Activated B cell treated with CpG ODN at 0.5 μM for 24 hours (primary cell): ENCODE measurements around the gene MAGEA8. TPM values are rescaled to one million over a fixed set of nuclear protein-coding genes. Genes with fewer than 3 reads are reported as not detected.
"Not testable (repeated sequence)": the region's sequence is repeated elsewhere in the genome, so short reads cannot be mapped to it uniquely, and the experiment has no call there.

Experiments
- ATAC-seq: fragments of 200-7000 bp; cut with Tn5 transposase; one replicate; pipeline ENCODE4 v1.10.0; 2021; ENCODE audit warnings: low read depth, mild to moderate bottlenecking, moderate library complexity
- CTCF ChIA-PET: fragments of 350-600 bp; sonication (Branson Sonifier 250); formaldehyde crosslinking; loops from one replicate; lab custom pipeline; 2021; ENCODE audit warnings: antibody characterized with exemption; lab: Charles Lee
- POLR2A ChIA-PET: fragments of 350-600 bp; sonication (Branson Sonifier 250); formaldehyde crosslinking; loops from one replicate; lab custom pipeline; 2021; ENCODE audit warnings: antibody characterized with exemption; lab: Charles Lee
- DNase-seq: peaks from one replicate; pipeline ENCODE4 v3.0.0; 2022
- H3K27ac Mint-ChIP-seq: one replicate; pipeline ENCODE4 v1.8.0; 2020; ENCODE audit warnings: mixed read lengths
- H3K27me3 Mint-ChIP-seq: one replicate; pipeline ENCODE4 v1.8.0; 2021; ENCODE audit warnings: mixed read lengths
- H3K36me3 Mint-ChIP-seq: one replicate; pipeline ENCODE4 v1.8.0; 2021; ENCODE audit warnings: low read depth, mixed read lengths
- H3K4me1 Mint-ChIP-seq: one replicate; pipeline ENCODE4 v1.8.0; 2021; ENCODE audit warnings: mixed read lengths
- H3K4me3 Mint-ChIP-seq: one replicate; pipeline ENCODE4 v1.8.0; 2020; ENCODE audit warnings: mild to moderate bottlenecking, mixed read lengths
- H3K9me3 Mint-ChIP-seq: one replicate; pipeline ENCODE4 v1.8.0; 2020; ENCODE audit warnings: mixed read lengths
- intact Hi-C: fragments of 100-400 bp; cut with micrococcal nuclease; formaldehyde crosslinking; loops from one replicate; pipeline ENCODE4 v1.15.1; 2024
- total RNA-seq: library from RNA; stranded (reverse); gene quantifications from 2 replicates; pipeline ENCODE4 v1.2.3, GENCODE V29; 2022

MAGEA8 gene
- total RNA-seq, 1 donor from 2014 or later = not detected

GRCh38 chrX:149928635-149929034 lies 47.7 kb downstream of the MAGEA8 start:
- DNase-seq, H3K27ac Mint-ChIP-seq, H3K27me3 Mint-ChIP-seq, CTCF ChIA-PET, POLR2A ChIA-PET, ATAC-seq, H3K9me3 Mint-ChIP-seq, H3K4me3 Mint-ChIP-seq, intact Hi-C loops, H3K4me1 Mint-ChIP-seq, H3K36me3 Mint-ChIP-seq: not testable (repeated sequence)

GRCh38 chrX:149929400-149929799 lies 48.4 kb downstream of the MAGEA8 start, which contains the start of gene HSFX4:
Gene HSFX4 (plus strand): TSS chrX:149929573. CDS start chrX:149929645, 72 bp downstream.
- H3K4me3 Mint-ChIP-seq, H3K27me3 Mint-ChIP-seq, intact Hi-C loops, CTCF ChIA-PET, H3K9me3 Mint-ChIP-seq, ATAC-seq, POLR2A ChIA-PET, H3K4me1 Mint-ChIP-seq, H3K36me3 Mint-ChIP-seq, H3K27ac Mint-ChIP-seq, DNase-seq: not testable (repeated sequence)

GRCh38 chrX:149931355-149931754 lies 50.4 kb downstream of the MAGEA8 start:
- DNase-seq, H3K27ac Mint-ChIP-seq, ATAC-seq, H3K27me3 Mint-ChIP-seq, intact Hi-C loops, H3K4me1 Mint-ChIP-seq, H3K4me3 Mint-ChIP-seq, POLR2A ChIA-PET, H3K9me3 Mint-ChIP-seq, CTCF ChIA-PET: not testable (repeated sequence)
- peaks cover 10% of the 10 kb centered on the region for H3K36me3 Mint-ChIP-seq

GRCh38 chrX:149932150-149932549 lies 51.2 kb downstream of the MAGEA8 start:
- DNase-seq, POLR2A ChIA-PET, CTCF ChIA-PET, ATAC-seq, H3K27me3 Mint-ChIP-seq, H3K4me1 Mint-ChIP-seq, H3K27ac Mint-ChIP-seq, intact Hi-C loops, H3K9me3 Mint-ChIP-seq, H3K4me3 Mint-ChIP-seq: not testable (repeated sequence)
- H3K36me3 Mint-ChIP-seq = peaks cover 10% of the 10 kb centered on the region

- H3K9me3 Mint-ChIP-seq, DNase-seq, POLR2A ChIA-PET, H3K4me3 Mint-ChIP-seq, intact Hi-C loops, H3K27me3 Mint-ChIP-seq, H3K4me1 Mint-ChIP-seq, H3K27ac Mint-ChIP-seq, CTCF ChIA-PET: not testable (repeated sequence)
- H3K36me3 Mint-ChIP-seq = peaks cover 10% of the 10 kb centered on the region
- peak; percentile 20 for ATAC-seq
Measured at GRCh38 chrX:149932970-149933369, 52.0 kb downstream of the MAGEA8 start.

- DNase-seq, POLR2A ChIA-PET, H3K27ac Mint-ChIP-seq, ATAC-seq, H3K9me3 Mint-ChIP-seq, H3K27me3 Mint-ChIP-seq, intact Hi-C loops, H3K4me3 Mint-ChIP-seq, CTCF ChIA-PET, H3K4me1 Mint-ChIP-seq: not testable (repeated sequence)
- peaks cover 10% of the 10 kb centered on the region for H3K36me3 Mint-ChIP-seq
Measured at GRCh38 chrX:149933547-149933946, 52.6 kb downstream of the MAGEA8 start.

Other genes with a start within 250 kb of the MAGEA8 start
- gene TMEM185A, start 249.4 kb upstream of the MAGEA8 start, total RNA-seq = 17.4 and 19.1 TPM in 2 replicates
- gene MAGEA11, start 169.1 kb upstream of the MAGEA8 start, total RNA-seq = not detected in 2 replicates
- 0.93 and 1.1 TPM in 2 replicates for gene HSFX1, start 107.1 kb upstream of the MAGEA8 start, total RNA-seq
- gene MAGEA9, start 99.3 kb upstream of the MAGEA8 start, total RNA-seq = not detected in 2 replicates
- gene HSFX4, start 48.4 kb downstream of the MAGEA8 start, total RNA-seq = not detected in 2 replicates
- 37.5 and 38.4 TPM in 2 replicates for gene EOLA2, start 57.3 kb downstream of the MAGEA8 start, total RNA-seq